ENCODE measurements around the gene DDX43.
A peak's percentile ranks its signal among the peaks of the same experiment; 100 is the strongest.

The DDX43 gene

GRCh38 chr6:73418081-73418741, 23.6 kb downstream of the DDX43 start:
- no peak for DNase-seq (ENCODE audit: low read depth)
- H3K4me3 ChIP-seq (ENCODE audit: low read depth, low read length) = no peak overlapping the region
- TF ChIP-seq MYC (IDR thresholded peaks at IDR 0.05; ENCODE audit: low read depth, low read length) (no peak), POLR2A (IDR thresholded peaks at IDR 0.05; ENCODE audit: extremely low read depth, insufficient read length) (no peak)
- TF ChIP-seq, protein P1, sequence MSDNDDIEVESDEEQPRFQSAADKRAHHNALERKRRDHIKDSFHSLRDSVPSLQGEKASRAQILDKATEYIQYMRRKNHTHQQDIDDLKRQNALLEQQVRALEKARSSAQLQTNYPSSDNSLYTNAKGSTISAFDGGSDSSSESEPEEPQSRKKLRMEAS (IDR thresholded peaks at IDR 0.05; ENCODE audit: low read depth, low read length) = no peak
- TF ChIP-seq, protein P2, sequence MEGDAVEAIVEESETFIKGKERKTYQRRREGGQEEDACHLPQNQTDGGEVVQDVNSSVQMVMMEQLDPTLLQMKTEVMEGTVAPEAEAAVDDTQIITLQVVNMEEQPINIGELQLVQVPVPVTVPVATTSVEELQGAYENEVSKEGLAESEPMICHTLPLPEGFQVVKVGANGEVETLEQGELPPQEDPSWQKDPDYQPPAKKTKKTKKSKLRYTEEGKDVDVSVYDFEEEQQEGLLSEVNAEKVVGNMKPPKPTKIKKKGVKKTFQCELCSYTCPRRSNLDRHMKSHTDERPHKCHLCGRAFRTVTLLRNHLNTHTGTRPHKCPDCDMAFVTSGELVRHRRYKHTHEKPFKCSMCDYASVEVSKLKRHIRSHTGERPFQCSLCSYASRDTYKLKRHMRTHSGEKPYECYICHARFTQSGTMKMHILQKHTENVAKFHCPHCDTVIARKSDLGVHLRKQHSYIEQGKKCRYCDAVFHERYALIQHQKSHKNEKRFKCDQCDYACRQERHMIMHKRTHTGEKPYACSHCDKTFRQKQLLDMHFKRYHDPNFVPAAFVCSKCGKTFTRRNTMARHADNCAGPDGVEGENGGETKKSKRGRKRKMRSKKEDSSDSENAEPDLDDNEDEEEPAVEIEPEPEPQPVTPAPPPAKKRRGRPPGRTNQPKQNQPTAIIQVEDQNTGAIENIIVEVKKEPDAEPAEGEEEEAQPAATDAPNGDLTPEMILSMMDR (IDR thresholded peaks at IDR 0.05; ENCODE audit: low read depth, low read length) = no peak

DNA sequence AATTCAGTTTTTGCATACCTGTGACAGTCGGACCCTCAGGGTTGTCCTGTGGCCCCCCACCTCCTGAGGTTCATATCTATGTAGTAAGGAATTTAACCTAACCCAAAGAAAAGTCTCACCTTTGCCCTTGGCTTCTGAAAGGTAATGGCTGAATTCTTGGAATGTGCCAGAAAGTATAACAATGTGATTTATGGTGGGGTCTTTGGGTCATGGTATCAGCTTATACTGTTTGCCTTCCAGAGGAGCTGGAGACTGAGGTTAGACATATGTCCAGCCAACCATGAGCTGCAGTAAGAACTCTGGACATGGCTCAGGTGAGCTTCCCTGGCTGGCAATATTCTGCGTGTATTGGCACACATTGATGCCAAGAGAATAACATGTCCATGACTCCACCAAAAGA, 26.9 kb downstream of the DDX43 start:
- TF ChIP-seq, protein P1 (IDR thresholded peaks at IDR 0.05; ENCODE audit: low read depth, low read length) = no peak
- TF ChIP-seq POLR2A (IDR thresholded peaks at IDR 0.05; ENCODE audit: extremely low read depth, insufficient read length) (no peak), MYC (IDR thresholded peaks at IDR 0.05; ENCODE audit: low read depth, low read length) (no peak)
- TF ChIP-seq, protein P2 (IDR thresholded peaks at IDR 0.05; ENCODE audit: low read depth, low read length) = no peak
- DNase-seq (ENCODE audit: low read depth) = no peak
- H3K4me3 ChIP-seq (ENCODE audit: low read depth, low read length) = no peak overlapping the region

DNA sequence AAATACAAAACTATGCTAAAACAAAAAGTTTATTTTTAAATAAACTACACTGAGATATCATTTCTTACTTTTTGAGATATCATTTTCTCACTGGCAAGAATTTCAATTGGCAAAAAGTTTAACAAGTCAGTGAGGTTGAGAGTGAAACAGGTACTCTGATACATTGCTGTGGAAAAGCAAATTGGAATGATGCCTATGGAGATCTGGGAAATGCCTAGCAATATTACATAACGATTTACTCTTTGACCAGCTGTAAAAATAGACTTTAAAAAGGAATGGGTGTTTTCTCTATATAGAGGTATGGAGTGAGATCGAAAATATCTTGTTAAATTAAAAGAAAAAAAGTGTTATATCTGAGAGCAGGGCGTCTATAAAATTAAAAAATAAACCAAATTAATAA, 40.6 kb downstream of the DDX43 start:
- H3K4me3 ChIP-seq (ENCODE audit: low read depth, low read length) = no peak overlapping the region
- no peak for DNase-seq (ENCODE audit: low read depth)
- TF ChIP-seq POLR2A (IDR thresholded peaks at IDR 0.05; ENCODE audit: extremely low read depth, insufficient read length) (no peak), MYC (IDR thresholded peaks at IDR 0.05; ENCODE audit: low read depth, low read length) (no peak)
- TF ChIP-seq, protein P2 (IDR thresholded peaks at IDR 0.05; ENCODE audit: low read depth, low read length) = no peak
- TF ChIP-seq, protein P1 (IDR thresholded peaks at IDR 0.05; ENCODE audit: low read depth, low read length) = no peak

DNA sequence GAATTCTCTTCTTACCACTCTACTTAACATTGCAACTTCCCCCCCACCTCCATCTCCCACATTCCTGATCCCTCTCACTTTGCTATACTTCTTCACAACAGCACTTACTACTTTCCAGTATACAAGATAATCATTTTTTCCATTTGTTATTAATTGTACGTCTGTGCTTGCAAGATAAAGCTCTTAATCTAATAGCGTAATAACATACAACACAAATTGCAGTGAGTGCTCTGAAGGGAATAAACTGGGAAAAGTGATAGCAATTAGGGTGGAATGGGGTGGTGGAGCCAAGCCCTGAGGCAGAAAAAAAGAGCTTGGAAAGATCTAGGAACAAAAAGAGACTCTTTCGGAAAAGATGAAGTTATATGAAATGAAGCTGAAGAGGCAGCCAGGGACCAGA, 48.9 kb downstream of the DDX43 start:
- H3K4me3 ChIP-seq (ENCODE audit: low read depth, low read length) = no peak overlapping the region
- no peak for DNase-seq (ENCODE audit: low read depth)
- TF ChIP-seq POLR2A (IDR thresholded peaks at IDR 0.05; ENCODE audit: extremely low read depth, insufficient read length) (no peak), MYC (IDR thresholded peaks at IDR 0.05; ENCODE audit: low read depth, low read length) (no peak)
- TF ChIP-seq, protein P2 (IDR thresholded peaks at IDR 0.05; ENCODE audit: low read depth, low read length) = no peak
- TF ChIP-seq, protein P1 (IDR thresholded peaks at IDR 0.05; ENCODE audit: low read depth, low read length) = no peak

- DNase-seq (ENCODE audit: low read depth) = peak; percentile 85
- TF ChIP-seq, protein P1 (IDR thresholded peaks at IDR 0.05; ENCODE audit: low read depth, low read length) = peak; percentile 87
- TF ChIP-seq, protein P2 (IDR thresholded peaks at IDR 0.05; ENCODE audit: low read depth, low read length) = no peak
- TF ChIP-seq POLR2A (IDR thresholded peaks at IDR 0.05; ENCODE audit: extremely low read depth, insufficient read length) = peak; percentile 37
- peak; percentile 64 for TF ChIP-seq MYC (IDR thresholded peaks at IDR 0.05; ENCODE audit: low read depth, low read length)
- H3K4me3 ChIP-seq (ENCODE audit: low read depth, low read length) = peak overlapping the region; percentile 84
These were observed 56.8 kb downstream of the DDX43 start for GRCh38 chr6:73451223-73452106.

All from NB4 (cell line).